HuH-7.5 (cell line): Measurements from ENCODE around the gene SUV39H1.
"Not testable (repeated sequence)": the region's sequence is repeated elsewhere in the genome, so short reads cannot be mapped to it uniquely, and the experiment has no call there.

Experiments
- DNase-seq: peaks from one replicate; pipeline ENCODE4 v3.0.0; 2011; ENCODE audit warnings: low spot score

The SUV39H1 gene

DNA sequence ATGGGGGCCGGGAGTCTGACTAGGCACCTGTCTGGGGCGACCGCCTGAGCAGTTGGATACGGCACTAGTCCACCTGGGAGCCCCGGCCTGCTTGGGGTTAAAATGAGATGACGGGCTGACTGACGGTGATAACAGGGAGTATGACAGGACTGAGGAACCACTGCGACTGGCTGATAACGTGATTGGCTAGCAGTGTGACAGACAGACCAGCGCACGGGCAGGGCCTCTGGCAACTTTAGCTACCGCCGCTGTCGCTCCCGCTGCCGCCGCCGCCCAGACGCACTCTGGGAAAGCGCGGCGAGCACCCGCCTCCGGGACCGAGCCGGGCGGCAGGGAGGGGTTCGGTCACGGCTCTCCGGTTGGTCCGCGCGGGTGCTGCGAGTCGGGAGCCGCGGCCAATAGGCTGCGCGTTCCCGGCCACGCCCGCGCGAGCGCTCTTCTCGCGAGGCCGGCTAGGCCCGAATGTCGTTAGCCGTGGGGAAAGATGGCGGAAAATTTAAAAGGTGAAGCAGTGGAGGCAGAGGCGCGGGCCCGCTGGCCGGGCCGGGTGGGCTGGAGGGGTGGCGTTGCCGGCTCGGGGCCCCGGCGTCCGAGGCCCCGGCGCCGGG lies at the start of gene SUV39H1:
Gene SUV39H1, plus strand, starts transcription at position 434 of the 608 bp plus-strand sequence. Its CDS starts 51 bp downstream, at position 485.
- peak; percentile 96 for DNase-seq

- peak; percentile 34 for DNase-seq
Measured at GRCh38 chrX:48648336-48648751, 48.2 kb upstream of the SUV39H1 start.

DNA sequence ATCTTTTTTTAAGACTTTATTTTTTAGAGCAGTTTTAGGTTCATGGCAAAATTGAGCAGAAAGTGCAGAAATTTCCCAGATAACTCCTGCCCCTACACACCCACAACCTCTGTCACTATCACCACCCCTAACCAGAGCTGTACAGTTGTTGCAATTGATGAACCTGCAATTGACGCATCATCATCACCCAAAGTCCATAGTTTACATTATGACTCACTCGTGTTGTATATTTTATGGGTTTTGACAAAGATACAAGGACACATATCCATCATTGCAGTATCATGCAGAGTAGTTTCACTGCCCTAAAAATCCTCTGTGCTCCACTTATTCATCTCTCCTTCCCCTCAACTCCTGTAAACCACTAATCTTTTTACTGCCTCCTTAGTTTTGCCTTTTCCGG lies 47.4 kb upstream of the SUV39H1 start:
- DNase-seq, result no peak

- DNase-seq, result not testable (repeated sequence)
Measured at GRCh38 chrX:48652055-48652579, 44.4 kb upstream of the SUV39H1 start.

GRCh38 chrX:48654746-48655145 lies 41.8 kb upstream of the SUV39H1 start:
- not testable (repeated sequence) for DNase-seq

DNA sequence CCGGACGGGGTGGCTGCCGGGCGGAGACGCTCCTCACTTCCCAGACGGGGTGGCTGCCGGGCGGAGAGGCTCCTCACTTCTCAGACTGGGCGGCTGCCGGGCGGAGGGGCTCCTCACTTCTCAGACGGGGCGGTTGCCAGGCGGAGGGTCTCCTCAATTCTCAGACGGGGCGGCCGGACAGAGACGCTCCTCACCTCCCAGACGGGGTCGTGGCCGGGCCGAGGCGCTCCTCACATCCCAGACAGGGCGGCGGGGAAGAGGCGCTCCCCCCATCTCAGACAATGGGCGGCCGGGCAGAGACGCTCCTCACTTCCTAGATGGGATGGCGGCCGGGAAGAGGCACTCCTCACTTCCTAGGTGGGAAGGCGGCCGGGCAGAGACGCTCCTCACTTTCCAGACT lies 36.8 kb upstream of the SUV39H1 start:
- DNase-seq, result not testable (repeated sequence)

DNA sequence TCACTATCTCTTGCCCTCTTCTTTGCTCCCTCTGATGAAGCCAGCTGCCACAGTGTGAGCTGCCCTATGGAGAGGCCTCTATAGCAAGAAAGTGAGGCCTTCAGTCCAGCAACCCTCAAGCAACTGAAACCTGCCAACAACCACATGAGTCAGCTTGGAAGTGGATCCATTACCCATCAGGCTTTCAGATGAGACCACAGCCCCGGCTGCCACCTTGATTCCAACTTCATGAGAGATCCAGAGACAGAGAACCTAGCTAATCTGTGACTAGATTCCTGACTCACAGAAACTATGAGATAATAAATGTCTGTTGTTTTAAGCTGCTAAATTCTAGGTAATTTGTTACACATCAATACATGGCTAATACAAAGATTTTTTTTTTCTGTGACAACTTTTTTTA lies 33.3 kb upstream of the SUV39H1 start:
- DNase-seq, result no peak

- DNase-seq, result no peak
Measured at GRCh38 chrX:48664156-48664555, 32.4 kb upstream of the SUV39H1 start.

DNA sequence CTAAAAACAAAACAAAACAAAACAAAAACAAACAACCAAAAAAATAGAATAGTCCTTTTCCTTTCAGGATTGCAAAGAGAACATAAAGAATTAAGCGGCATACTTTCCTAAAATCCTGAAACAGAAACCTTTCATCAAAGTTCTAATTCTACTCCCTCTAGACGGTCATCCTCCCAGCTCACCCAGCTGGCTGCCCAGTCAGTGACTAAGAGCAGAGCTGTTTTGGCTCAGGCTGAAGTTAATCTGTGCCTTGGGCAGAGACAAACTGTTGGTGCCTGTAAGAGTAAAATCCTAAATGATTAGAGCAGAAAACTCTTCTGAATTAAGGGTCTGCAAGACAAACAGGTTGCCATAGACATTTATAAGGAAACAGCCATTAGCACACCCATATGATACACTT lies 30.5 kb upstream of the SUV39H1 start:
- no peak for DNase-seq

GRCh38 chrX:48666649-48667048 lies 29.9 kb upstream of the SUV39H1 start:
- DNase-seq, result no peak

GRCh38 chrX:48667509-48667908 lies 29.0 kb upstream of the SUV39H1 start:
- DNase-seq, result no peak

GRCh38 chrX:48668187-48668586 lies 28.3 kb upstream of the SUV39H1 start:
- not testable (repeated sequence) for DNase-seq

GRCh38 chrX:48676106-48676892 lies 20.2 kb upstream of the SUV39H1 start:
- DNase-seq, result peak; percentile 97

- DNase-seq, result no peak
Measured at GRCh38 chrX:48676893-48677270, 19.7 kb upstream of the SUV39H1 start.

- DNase-seq, result no peak
Measured at GRCh38 chrX:48677516-48677915, 19.0 kb upstream of the SUV39H1 start.

DNA sequence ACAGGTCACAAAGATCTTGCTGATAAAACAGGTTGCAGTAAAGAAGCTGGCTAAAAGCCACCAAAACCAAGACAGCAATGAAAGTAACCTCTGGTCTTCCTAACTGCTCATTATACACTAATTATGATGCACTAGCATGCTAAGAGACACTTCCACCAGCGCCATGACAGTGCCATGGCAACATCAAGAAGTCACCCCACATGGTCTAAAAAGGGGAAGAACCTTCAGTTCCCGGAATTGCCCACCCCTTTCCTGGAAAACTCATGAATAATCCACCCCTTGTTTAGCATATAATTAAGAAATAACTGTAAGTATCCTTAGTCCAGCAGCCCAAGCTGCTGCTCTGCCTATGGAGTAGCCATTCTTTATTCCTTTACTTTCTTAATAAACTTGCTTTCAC lies 16.1 kb upstream of the SUV39H1 start:
- not testable (repeated sequence) for DNase-seq

- DNase-seq, result not testable (repeated sequence)
Measured at GRCh38 chrX:48680925-48681324, 15.6 kb upstream of the SUV39H1 start.

- no peak for DNase-seq
Measured at GRCh38 chrX:48681539-48682183, 14.9 kb upstream of the SUV39H1 start.

DNA sequence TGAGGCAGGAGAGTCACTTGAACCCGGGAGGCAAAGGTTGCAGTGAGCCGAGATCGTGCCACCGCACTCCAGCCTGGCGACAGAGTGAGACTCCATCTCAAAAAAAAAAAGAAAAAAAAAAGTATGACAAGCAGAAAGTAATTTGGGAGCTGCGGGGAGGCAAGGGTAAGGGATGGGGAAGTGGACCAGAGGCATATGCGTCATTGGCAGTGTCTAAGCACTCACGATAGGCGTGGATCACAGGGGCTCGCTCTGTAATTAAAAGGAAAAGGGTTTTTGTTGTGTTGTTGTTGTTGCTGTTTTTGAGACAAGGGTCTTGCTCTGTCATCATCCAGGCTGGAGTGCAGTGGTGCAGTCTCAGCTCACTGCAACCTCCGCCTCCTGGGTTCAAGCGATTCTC lies 13.7 kb upstream of the SUV39H1 start:
- DNase-seq, result not testable (repeated sequence)

- no peak for DNase-seq
Measured at GRCh38 chrX:48683411-48683982, 13.0 kb upstream of the SUV39H1 start, which contains the start of gene WAS. Gene WAS, plus strand, starts transcription at chrX:48683799. Its CDS starts 55 bp downstream, at chrX:48683854.

- DNase-seq, result no peak
Measured at GRCh38 chrX:48684134-48684533, 12.4 kb upstream of the SUV39H1 start.

GRCh38 chrX:48685416-48685815 lies 11.1 kb upstream of the SUV39H1 start:
- no peak for DNase-seq
